ENCODE measurements around the gene SALL1.

DNA sequence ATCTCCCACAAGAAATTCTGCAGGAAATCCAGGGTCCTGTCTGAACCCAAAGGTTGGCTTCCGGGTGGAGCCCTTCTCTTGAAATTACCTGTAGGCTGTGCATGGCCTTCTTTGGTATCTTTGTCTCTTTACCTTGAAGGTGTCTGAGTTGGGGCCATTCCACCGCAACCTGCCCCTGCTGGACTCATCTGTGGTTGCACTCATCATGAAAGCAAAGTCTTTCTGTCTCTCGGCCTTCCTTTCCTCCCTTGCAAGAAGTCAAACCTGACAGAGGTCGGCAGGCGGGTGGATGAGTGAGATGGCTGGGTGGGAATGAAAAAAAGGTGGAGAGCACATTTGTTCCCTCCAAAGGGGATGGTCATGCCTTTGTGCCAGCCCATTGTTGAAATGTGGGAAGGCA is 25.1 kb downstream of the SALL1 start:
- TF ChIP-seq POLR2A (IDR thresholded peaks at IDR 0.05): no peak
- TF ChIP-seq, protein P1, sequence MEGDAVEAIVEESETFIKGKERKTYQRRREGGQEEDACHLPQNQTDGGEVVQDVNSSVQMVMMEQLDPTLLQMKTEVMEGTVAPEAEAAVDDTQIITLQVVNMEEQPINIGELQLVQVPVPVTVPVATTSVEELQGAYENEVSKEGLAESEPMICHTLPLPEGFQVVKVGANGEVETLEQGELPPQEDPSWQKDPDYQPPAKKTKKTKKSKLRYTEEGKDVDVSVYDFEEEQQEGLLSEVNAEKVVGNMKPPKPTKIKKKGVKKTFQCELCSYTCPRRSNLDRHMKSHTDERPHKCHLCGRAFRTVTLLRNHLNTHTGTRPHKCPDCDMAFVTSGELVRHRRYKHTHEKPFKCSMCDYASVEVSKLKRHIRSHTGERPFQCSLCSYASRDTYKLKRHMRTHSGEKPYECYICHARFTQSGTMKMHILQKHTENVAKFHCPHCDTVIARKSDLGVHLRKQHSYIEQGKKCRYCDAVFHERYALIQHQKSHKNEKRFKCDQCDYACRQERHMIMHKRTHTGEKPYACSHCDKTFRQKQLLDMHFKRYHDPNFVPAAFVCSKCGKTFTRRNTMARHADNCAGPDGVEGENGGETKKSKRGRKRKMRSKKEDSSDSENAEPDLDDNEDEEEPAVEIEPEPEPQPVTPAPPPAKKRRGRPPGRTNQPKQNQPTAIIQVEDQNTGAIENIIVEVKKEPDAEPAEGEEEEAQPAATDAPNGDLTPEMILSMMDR (IDR thresholded peaks at IDR 0.05): no peak
